GM18505 (cell line): ENCODE results near the gene OXT.
"Not testable (repeated sequence)": the region's sequence is repeated elsewhere in the genome, so short reads cannot be mapped to it uniquely, and the experiment has no call there.

Experiments
- ATAC-seq: cut with Tn5 transposase; IDR thresholded peaks from one replicate; pipeline ENCODE4 v1.9.1; 2021; ENCODE audit not compliant: unreplicated experiment
- POLR2A ChIP-seq: IDR thresholded peaks from 4 replicates; pipeline ENCODE4 v1.6.1; 2011; ENCODE audit warnings: borderline replicate concordance; ENCODE audit not compliant: insufficient read depth, insufficient read length; ENCODE audit errors: extremely low read depth

The OXT gene

GRCh38 chr20:3068986-3069900 is 2.2 kb upstream of the OXT start:
- no peak for ATAC-seq

DNA sequence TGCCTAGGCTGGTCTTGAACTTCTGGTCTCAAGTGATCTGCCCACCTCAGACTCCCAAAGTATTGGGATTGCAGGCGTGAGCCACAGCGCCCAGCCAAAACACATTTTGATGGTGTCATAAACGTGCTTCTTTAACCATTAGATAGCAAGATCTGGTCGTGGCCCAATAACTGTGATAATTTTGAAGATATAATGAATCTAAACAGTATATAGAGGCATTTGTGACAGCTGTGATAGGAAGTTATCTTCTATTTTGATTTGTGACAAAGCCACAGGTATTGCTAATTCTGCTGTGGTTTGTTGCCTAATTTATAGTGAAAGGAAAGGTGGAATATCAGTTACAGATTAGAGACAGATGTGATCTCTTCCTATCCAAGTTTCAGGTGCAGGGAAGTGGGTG is 695 bp upstream of the OXT start:
- no peak for ATAC-seq
- TF ChIP-seq POLR2A = no peak

More at GRCh38 chr20:3068986-3069900, 2.2 kb upstream of the OXT start:
- no peak for TF ChIP-seq POLR2A

DNA sequence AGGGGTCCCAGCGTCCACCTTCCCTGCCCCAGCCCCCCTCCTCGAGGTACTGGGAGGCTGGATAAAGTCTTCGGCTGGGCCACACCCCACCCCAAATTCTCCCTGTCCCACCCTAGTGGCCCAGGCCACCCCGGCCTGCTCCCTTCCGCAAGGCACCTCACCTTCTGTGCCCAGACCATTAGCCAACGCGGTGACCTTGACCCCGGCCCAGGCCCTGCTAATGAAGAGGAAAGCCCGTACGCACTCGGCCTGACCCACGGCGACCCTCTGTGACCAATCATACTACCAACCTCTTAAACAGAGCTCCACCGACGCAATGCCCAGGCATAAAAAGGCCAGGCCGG is 182 bp upstream of the OXT start:
- no peak for ATAC-seq
- TF ChIP-seq POLR2A = no peak

DNA sequence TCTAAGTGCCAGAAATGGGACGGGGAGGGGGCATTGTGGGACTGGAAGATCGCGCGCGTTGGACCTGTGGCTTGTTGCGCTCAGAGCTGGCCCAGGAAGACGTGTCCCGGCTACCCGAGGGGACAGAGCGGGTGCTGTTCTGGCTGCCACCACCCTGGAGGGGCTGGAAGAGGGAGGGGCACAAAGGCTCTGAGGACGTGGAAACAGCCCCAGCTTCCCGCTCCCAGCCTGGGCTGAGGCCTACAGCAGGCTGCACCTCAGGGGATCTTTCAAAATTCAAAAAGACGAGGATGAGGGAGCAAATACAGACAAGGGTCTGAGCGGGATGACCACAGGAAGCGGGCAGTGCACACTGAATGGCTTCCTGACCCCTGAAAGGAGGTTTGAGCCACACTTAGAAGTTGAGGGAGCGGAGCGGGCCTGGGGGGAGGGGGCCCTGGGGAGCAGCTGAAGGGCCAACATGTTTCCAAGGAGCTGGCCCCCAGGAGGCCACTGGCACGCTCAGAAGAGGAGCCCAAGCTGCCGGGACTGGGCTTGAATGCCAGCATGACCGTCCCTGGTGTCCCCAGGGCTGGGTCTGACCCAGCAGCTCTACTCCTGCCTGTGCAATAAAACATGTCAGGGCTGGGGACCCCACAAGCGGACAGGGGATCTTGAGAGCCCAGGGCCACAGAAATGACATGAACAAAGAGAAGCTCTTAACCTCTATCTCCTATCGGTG is 1.3 kb downstream of the OXT start:
- ATAC-seq = no peak
- no peak for TF ChIP-seq POLR2A

GRCh38 chr20:3073251-3073643 is 1.8 kb downstream of the OXT start:
- not testable (repeated sequence) for ATAC-seq

GRCh38 chr20:3074812-3075211 is 3.4 kb downstream of the OXT start:
- ATAC-seq = no peak
- TF ChIP-seq POLR2A = no peak

GRCh38 chr20:3075315-3075714 is 3.9 kb downstream of the OXT start:
- ATAC-seq = not testable (repeated sequence)

GRCh38 chr20:3077618-3078134 is 6.3 kb downstream of the OXT start:
- no peak for TF ChIP-seq POLR2A

DNA sequence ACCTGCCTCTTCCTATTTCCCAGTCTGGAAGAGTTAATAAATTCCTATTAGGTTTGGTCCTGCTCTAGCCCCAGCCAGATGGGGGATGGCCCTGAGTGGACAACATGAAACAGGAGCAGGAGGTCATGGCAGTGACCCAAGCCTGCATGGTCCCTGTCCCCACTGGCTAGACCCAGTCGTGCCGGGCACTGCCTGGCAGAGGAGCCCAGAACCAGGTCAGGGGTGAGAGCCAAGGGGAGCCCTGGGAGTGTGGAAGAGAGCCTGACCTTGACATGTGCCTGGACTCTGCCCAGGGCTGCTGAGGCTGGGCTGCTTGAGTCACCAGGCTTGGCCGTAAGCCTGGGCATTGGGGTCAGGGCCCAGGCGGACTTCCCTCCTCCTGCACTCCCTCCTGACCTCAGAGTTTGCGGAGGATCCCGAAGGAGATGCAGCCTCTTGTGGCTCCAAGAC is 9.5 kb downstream of the OXT start:
- no peak for ATAC-seq
- TF ChIP-seq POLR2A = no peak

More at GRCh38 chr20:3077618-3078134, 6.3 kb downstream of the OXT start:
- no peak for ATAC-seq

GRCh38 chr20:3081641-3082040 is 10.2 kb downstream of the OXT start:
- TF ChIP-seq POLR2A = no peak
- ATAC-seq = no peak

DNA sequence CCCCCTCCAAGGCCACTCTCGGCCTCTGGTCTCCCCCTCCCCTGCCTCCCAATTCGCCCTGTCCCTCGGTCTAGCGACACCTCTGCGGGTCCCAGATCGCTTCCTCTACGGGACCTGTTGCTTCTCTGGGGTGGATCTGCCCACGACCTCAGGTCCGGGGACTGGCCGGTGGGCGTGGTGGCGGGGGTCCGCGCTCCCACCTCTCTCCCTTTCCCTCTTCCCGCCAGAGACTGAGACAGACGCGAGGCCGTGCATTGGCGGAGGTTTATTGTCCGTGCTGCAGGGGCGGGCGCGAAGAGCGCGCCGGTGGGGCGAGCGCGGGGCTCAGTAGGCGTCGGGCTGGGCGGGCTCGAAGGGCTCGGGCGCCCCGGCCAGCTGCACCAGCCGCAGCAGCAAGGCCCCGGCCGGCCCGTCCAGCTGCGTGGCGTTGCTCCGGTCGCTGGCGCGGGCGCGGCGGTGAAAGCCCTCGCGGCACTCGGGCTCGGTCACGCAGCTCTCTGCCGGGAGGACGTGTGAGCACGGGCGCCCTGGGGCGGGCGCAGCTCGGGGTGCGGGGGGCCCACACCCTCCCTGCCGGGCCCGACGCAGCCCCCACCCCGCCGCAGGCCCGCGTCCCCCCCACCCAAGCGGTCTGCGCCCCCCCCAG is 11.0 kb downstream of the OXT start:
- no peak for TF ChIP-seq POLR2A
- no peak for ATAC-seq

GRCh38 chr20:3082955-3083952 is 11.8 kb downstream of the OXT start:
- no peak for ATAC-seq
- no peak for TF ChIP-seq POLR2A
